Stimulated activated memory B cell treated with anti-CD40 and anti-IgM and Interleukin-4, amounts not matched to agents 10 μg/mL and 1 μg/mL and 100 μg/mL, for 72 hours (primary cell): ENCODE results near the gene HIVEP3.
A peak's percentile ranks its signal among the peaks of the same experiment; 100 is the strongest.

Experiments
- ATAC-seq: fragments of 150-1000 bp; cut with Tn5 transposase; 2 replicates; pipeline ENCODE4 v1.10.0; 2021
- H3K27ac Mint-ChIP-seq: one replicate; pipeline ENCODE4 v1.8.0; 2022; ENCODE audit warnings: mild to moderate bottlenecking, mixed read lengths
- H3K27me3 Mint-ChIP-seq: one replicate; pipeline ENCODE4 v1.8.0; 2022; ENCODE audit warnings: mixed read lengths
- H3K36me3 Mint-ChIP-seq: one replicate; pipeline ENCODE4 v1.8.0; 2022; ENCODE audit warnings: mixed read lengths
- H3K4me1 Mint-ChIP-seq: one replicate; pipeline ENCODE4 v1.8.0; 2022; ENCODE audit warnings: mixed read lengths
- H3K4me3 Mint-ChIP-seq: one replicate; pipeline ENCODE4 v1.8.0; 2022; ENCODE audit warnings: mild to moderate bottlenecking, moderate library complexity, mixed read lengths
- H3K9me3 Mint-ChIP-seq: one replicate; pipeline ENCODE4 v1.8.0; 2022; ENCODE audit warnings: mixed read lengths

The HIVEP3 gene

GRCh38 chr1:41660570-41661427 is 257.9 kb downstream of the HIVEP3 start:
- Mint-ChIP-seq H3K36me3 (peaks cover 24% of the 10 kb centered on the region), H3K27me3 (no peaks in the 10 kb centered on the region), H3K4me1 (peaks cover 87% of the 10 kb centered on the region), H3K9me3 (no peaks in the 10 kb centered on the region), H3K4me3 (peak overlapping the region; percentile 91), H3K27ac (peak overlapping the region; percentile 86)
- no peak for ATAC-seq

GRCh38 chr1:41659903-41660302 is 258.8 kb downstream of the HIVEP3 start:
- H3K27ac Mint-ChIP-seq: no peak overlapping the region
- no peaks in the 10 kb centered on the region for H3K9me3 Mint-ChIP-seq
- H3K4me1 Mint-ChIP-seq: peaks cover 86% of the 10 kb centered on the region
- peak overlapping the region; percentile 43 for H3K4me3 Mint-ChIP-seq
- peaks cover 33% of the 10 kb centered on the region for H3K36me3 Mint-ChIP-seq
- no peak for ATAC-seq
- no peaks in the 10 kb centered on the region for H3K27me3 Mint-ChIP-seq

GRCh38 chr1:41659159-41659495 is 259.6 kb downstream of the HIVEP3 start:
- H3K4me3 Mint-ChIP-seq: peak overlapping the region; percentile 43
- H3K27ac Mint-ChIP-seq: peak overlapping the region; percentile 36
- H3K36me3 Mint-ChIP-seq: peaks cover 37% of the 10 kb centered on the region
- H3K27me3 Mint-ChIP-seq: no peaks in the 10 kb centered on the region
- H3K9me3 Mint-ChIP-seq: no peaks in the 10 kb centered on the region
- no peak for ATAC-seq
- peaks cover 84% of the 10 kb centered on the region for H3K4me1 Mint-ChIP-seq

- Mint-ChIP-seq H3K9me3 (no peaks in the 10 kb centered on the region), H3K27me3 (no peaks in the 10 kb centered on the region), H3K27ac (peak overlapping the region; percentile 36), H3K4me1 (peaks cover 84% of the 10 kb centered on the region), H3K36me3 (peaks cover 37% of the 10 kb centered on the region), H3K4me3 (peak overlapping the region; percentile 58)
- ATAC-seq: no peak
Measured at GRCh38 chr1:41658431-41659158, 260.1 kb downstream of the HIVEP3 start.

- H3K36me3 Mint-ChIP-seq: peaks cover 37% of the 10 kb centered on the region
Measured at GRCh38 chr1:41657679-41658295, 260.9 kb downstream of the HIVEP3 start.

GRCh38 chr1:41656825-41657500 is 261.8 kb downstream of the HIVEP3 start:
- no peaks in the 10 kb centered on the region for H3K9me3 Mint-ChIP-seq
- no peak for ATAC-seq
- H3K4me1 Mint-ChIP-seq: peaks cover 89% of the 10 kb centered on the region
- no peaks in the 10 kb centered on the region for H3K27me3 Mint-ChIP-seq
- peak overlapping the region; percentile 68 for H3K27ac Mint-ChIP-seq
- no peak overlapping the region for H3K4me3 Mint-ChIP-seq
- H3K36me3 Mint-ChIP-seq: peaks cover 42% of the 10 kb centered on the region

More at GRCh38 chr1:41657679-41658295, 260.9 kb downstream of the HIVEP3 start:
- Mint-ChIP-seq H3K9me3 (no peaks in the 10 kb centered on the region), H3K4me1 (peaks cover 83% of the 10 kb centered on the region), H3K27ac (peak overlapping the region; percentile 68), H3K27me3 (no peaks in the 10 kb centered on the region), H3K4me3 (peak overlapping the region; percentile 58)
- no peak for ATAC-seq

GRCh38 chr1:41656068-41656467 is 262.7 kb downstream of the HIVEP3 start:
- ATAC-seq: no peak
- peak overlapping the region; percentile 3 for H3K4me3 Mint-ChIP-seq
- peaks cover 43% of the 10 kb centered on the region for H3K36me3 Mint-ChIP-seq
- H3K4me1 Mint-ChIP-seq: peaks cover 84% of the 10 kb centered on the region
- no peaks in the 10 kb centered on the region for H3K27me3 Mint-ChIP-seq
- H3K9me3 Mint-ChIP-seq: no peaks in the 10 kb centered on the region
- H3K27ac Mint-ChIP-seq: peak overlapping the region; percentile 68

- Mint-ChIP-seq H3K27me3 (no peaks in the 10 kb centered on the region), H3K9me3 (no peaks in the 10 kb centered on the region), H3K27ac (peak overlapping the region; percentile 68), H3K36me3 (peaks cover 43% of the 10 kb centered on the region), H3K4me3 (no peak overlapping the region), H3K4me1 (peaks cover 84% of the 10 kb centered on the region)
- ATAC-seq: no peak
Measured at GRCh38 chr1:41655632-41656031, 263.1 kb downstream of the HIVEP3 start.

- Mint-ChIP-seq H3K36me3 (peaks cover 42% of the 10 kb centered on the region), H3K4me1 (peaks cover 80% of the 10 kb centered on the region), H3K27me3 (no peaks in the 10 kb centered on the region), H3K9me3 (no peaks in the 10 kb centered on the region), H3K27ac (no peak overlapping the region), H3K4me3 (no peak overlapping the region)
- ATAC-seq: peak; percentile 34
Measured at GRCh38 chr1:41653574-41653973, 265.1 kb downstream of the HIVEP3 start.

GRCh38 chr1:41652384-41653265 is 266.1 kb downstream of the HIVEP3 start:
- Mint-ChIP-seq H3K4me1 (peaks cover 78% of the 10 kb centered on the region), H3K27me3 (no peaks in the 10 kb centered on the region), H3K27ac (no peak overlapping the region), H3K4me3 (no peak overlapping the region), H3K36me3 (peaks cover 48% of the 10 kb centered on the region), H3K9me3 (no peaks in the 10 kb centered on the region)
- ATAC-seq: no peak

GRCh38 chr1:41650028-41650880 is 268.5 kb downstream of the HIVEP3 start:
- Mint-ChIP-seq H3K36me3 (peaks cover 44% of the 10 kb centered on the region), H3K4me1 (peaks cover 75% of the 10 kb centered on the region), H3K4me3 (peak overlapping the region; percentile 36)

GRCh38 chr1:41649396-41650027 is 269.2 kb downstream of the HIVEP3 start:
- no peaks in the 10 kb centered on the region for H3K9me3 Mint-ChIP-seq
- H3K36me3 Mint-ChIP-seq: peaks cover 36% of the 10 kb centered on the region
- H3K4me1 Mint-ChIP-seq: peaks cover 76% of the 10 kb centered on the region
- peak overlapping the region; percentile 78 for H3K27ac Mint-ChIP-seq
- no peak for ATAC-seq
- H3K4me3 Mint-ChIP-seq: no peak overlapping the region
- no peaks in the 10 kb centered on the region for H3K27me3 Mint-ChIP-seq

More at GRCh38 chr1:41650028-41650880, 268.5 kb downstream of the HIVEP3 start:
- peak overlapping the region; percentile 78 for H3K27ac Mint-ChIP-seq
- H3K27me3 Mint-ChIP-seq: no peaks in the 10 kb centered on the region
- peak; percentile 48 for ATAC-seq
- no peaks in the 10 kb centered on the region for H3K9me3 Mint-ChIP-seq

GRCh38 chr1:41648844-41649243 is 269.9 kb downstream of the HIVEP3 start:
- peaks cover 71% of the 10 kb centered on the region for H3K4me1 Mint-ChIP-seq
- H3K9me3 Mint-ChIP-seq: no peaks in the 10 kb centered on the region
- H3K4me3 Mint-ChIP-seq: no peak overlapping the region
- H3K27ac Mint-ChIP-seq: peak overlapping the region; percentile 57
- no peaks in the 10 kb centered on the region for H3K27me3 Mint-ChIP-seq
- ATAC-seq: no peak
- H3K36me3 Mint-ChIP-seq: peaks cover 36% of the 10 kb centered on the region
